GM18858 (cell line): ENCODE data around the gene POLR2J3.
"Not testable (repeated sequence)": the region's sequence is repeated elsewhere in the genome, so short reads cannot be mapped to it uniquely, and the experiment has no call there.

Experiments used
- ATAC-seq: cut with Tn5 transposase; IDR thresholded peaks from one replicate; pipeline ENCODE4 v1.9.1; 2021; ENCODE audit not compliant: unreplicated experiment

Gene POLR2J3

GRCh38 chr7:102583495-102583894 lies 11.1 kb upstream of the POLR2J3 start:
- not testable (repeated sequence) for ATAC-seq

- not testable (repeated sequence) for ATAC-seq
Measured at GRCh38 chr7:102581722-102582121, 9.3 kb upstream of the POLR2J3 start.

- not testable (repeated sequence) for ATAC-seq
Measured at GRCh38 chr7:102578486-102578885, 6.1 kb upstream of the POLR2J3 start.

- ATAC-seq = not testable (repeated sequence)
Measured at GRCh38 chr7:102577315-102578240, 5.2 kb upstream of the POLR2J3 start.

GRCh38 chr7:102576363-102576762 lies 4.0 kb upstream of the POLR2J3 start:
- not testable (repeated sequence) for ATAC-seq

DNA sequence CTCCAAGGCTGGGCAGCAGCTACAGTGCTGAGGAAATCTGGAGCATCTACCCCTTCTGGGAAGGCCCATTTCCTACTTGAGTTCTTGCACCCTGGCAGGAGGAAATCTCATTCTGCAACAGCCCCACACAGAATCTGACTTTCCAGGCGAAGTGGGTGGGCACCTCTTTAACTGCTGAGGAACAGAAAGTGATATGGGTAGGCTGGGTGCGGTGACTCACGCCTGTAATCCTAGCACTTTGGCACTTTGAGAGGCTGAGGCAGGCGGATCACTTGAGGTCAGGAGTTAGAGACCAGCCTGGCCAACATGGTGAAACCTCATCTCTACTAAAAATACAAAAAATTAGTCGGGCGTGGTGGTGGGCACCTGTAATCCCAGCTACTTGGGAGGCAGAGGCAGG lies 2.2 kb upstream of the POLR2J3 start:
- not testable (repeated sequence) for ATAC-seq

DNA sequence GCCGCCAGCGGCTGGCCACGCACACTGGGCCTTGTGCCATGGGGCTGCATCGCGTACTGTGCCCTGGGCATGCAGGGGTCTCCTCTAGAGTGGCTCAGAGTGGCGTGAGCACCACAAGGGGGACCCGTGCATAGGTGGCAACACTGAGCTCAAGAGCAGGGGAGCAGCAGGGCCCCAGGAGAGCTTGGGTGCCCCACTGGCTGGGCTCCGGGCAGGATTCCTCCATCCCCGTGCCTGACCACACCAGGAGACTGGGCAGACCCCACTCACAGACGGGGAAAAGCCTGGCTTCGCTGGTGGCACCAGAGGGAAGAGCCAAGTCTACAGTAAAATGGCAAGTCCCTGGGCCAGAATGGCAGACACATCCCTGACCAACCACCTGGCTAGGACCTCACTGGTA lies 3.8 kb downstream of the POLR2J3 start:
- not testable (repeated sequence) for ATAC-seq

GRCh38 chr7:102550808-102551422 lies 21.5 kb downstream of the POLR2J3 start, which contains the start of gene SPDYE2:
Gene SPDYE2, plus strand, starts transcription at chr7:102551226. Its CDS starts 2,030 bp downstream, at chr7:102553256.
- ATAC-seq = not testable (repeated sequence)

GRCh38 chr7:102546353-102546752 lies 26.0 kb downstream of the POLR2J3 start:
- peak; percentile 70 for ATAC-seq

GRCh38 chr7:102545288-102545687 lies 27.1 kb downstream of the POLR2J3 start:
- ATAC-seq = not testable (repeated sequence)

GRCh38 chr7:102544372-102544771 lies 28.0 kb downstream of the POLR2J3 start:
- not testable (repeated sequence) for ATAC-seq

DNA sequence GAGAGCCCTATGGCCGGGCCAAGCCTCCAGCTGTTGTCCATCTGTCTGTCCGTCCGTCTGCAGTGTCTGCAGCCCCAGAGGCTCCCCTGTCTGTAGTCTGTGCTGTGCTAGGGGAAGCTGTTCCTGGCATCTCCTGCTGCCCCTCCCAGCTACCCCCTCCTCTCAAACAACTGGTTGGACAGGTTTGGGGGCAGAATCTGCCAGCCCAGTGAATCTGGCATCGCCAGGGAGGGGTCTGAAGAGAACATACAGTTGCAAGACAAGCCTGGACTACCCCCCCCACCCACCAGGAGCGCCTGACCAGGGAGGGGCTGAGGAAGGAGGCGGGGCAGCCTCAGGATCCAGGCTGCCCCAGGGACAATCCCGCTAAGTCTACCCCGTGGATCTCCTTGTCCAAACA lies 28.8 kb downstream of the POLR2J3 start, which contains the start of gene UPK3BL2:
Gene UPK3BL2 (minus strand): TSS at position 101 of the 400 bp plus-strand sequence. CDS start 60 bp downstream, at position 41.
- ATAC-seq = not testable (repeated sequence)

DNA sequence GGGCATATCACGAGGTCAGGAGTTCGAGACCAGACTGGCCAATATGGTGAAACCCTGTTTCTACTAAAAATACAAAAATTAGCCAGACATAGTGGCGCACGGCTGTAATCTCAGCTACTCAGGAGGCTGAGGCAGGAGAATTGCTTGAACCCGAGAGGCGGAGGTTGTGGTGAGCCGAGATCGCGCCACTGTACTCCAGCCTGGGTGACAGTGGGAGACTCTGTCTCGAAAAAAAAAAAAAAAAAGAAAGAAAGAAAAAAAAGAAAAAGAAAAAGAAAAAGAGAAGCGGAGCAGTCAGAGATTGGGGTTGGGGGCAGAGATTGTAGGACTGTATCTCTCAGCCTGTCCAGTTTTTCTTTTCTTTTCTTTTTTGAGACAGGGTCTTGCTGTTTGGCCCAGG lies 29.6 kb downstream of the POLR2J3 start:
- ATAC-seq = not testable (repeated sequence)

GRCh38 chr7:102542083-102542482 lies 30.3 kb downstream of the POLR2J3 start:
- ATAC-seq = not testable (repeated sequence)

DNA sequence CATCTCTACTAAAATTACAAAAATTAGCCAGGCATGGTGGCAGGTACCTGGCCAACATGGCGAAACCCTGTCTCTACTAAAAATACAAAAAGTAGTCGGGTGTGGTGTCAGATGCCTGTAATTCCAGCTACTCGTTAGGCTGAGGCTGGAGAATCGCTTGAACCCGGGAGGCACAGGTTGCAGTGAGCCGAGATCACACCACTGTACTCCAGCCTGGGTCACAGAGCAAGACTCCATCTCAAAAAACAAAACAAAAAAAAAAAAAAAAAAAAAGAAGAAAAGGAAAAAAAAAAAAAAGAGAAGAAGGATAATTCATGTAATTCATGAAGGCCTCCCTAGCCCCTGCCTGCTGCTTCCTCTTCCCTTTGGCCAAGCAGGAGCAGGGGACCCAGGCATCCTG lies 31.8 kb downstream of the POLR2J3 start:
- not testable (repeated sequence) for ATAC-seq

DNA sequence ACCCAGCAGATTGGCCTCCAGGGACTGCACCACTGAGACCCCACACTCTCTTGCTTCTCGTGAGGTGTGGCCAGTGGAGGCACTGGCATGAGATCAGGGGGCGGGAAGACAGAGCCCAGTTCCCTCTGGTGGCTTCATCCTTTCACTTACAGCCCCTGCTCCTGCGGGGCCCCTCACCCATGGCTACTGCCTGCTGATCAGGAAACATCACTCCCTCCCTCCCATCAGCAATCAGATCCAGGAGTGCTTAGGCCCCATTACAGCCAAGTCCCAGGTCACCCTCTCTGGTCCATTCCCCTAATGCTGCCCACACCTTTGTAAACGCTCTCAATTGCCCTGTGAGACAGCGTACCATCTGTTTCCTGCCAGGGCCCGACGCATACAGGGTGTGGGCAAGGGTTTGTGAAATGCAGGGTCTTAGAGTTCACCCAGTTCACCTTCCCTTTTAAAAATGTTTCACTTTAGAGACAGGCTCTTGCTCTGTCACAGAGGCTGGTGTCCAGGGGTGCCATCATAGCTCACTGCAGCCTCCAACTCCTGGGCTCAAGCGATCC lies 37.2 kb downstream of the POLR2J3 start:
- not testable (repeated sequence) for ATAC-seq

DNA sequence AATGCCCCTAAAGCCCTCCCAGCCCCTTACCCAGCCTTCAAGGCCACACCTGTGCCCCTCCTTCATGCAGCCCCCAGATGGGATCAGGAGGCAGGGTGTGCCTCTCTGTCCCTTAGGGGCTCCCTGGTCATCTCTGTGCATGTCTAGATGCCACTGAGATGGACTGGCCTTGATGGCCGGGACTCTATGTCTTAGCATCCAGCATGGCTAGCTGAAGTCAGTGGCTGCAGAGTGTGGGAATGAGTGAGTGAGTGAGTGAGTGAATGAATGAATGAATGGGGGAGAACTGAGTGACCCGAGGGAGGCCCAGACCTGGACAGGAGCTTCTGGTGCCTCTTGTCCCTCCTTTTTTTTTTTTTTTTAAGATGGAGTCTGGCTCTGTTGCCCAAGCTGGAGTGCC lies 40.3 kb downstream of the POLR2J3 start:
- ATAC-seq = not testable (repeated sequence)

GRCh38 chr7:102531583-102531982 lies 40.8 kb downstream of the POLR2J3 start:
- ATAC-seq = not testable (repeated sequence)

DNA sequence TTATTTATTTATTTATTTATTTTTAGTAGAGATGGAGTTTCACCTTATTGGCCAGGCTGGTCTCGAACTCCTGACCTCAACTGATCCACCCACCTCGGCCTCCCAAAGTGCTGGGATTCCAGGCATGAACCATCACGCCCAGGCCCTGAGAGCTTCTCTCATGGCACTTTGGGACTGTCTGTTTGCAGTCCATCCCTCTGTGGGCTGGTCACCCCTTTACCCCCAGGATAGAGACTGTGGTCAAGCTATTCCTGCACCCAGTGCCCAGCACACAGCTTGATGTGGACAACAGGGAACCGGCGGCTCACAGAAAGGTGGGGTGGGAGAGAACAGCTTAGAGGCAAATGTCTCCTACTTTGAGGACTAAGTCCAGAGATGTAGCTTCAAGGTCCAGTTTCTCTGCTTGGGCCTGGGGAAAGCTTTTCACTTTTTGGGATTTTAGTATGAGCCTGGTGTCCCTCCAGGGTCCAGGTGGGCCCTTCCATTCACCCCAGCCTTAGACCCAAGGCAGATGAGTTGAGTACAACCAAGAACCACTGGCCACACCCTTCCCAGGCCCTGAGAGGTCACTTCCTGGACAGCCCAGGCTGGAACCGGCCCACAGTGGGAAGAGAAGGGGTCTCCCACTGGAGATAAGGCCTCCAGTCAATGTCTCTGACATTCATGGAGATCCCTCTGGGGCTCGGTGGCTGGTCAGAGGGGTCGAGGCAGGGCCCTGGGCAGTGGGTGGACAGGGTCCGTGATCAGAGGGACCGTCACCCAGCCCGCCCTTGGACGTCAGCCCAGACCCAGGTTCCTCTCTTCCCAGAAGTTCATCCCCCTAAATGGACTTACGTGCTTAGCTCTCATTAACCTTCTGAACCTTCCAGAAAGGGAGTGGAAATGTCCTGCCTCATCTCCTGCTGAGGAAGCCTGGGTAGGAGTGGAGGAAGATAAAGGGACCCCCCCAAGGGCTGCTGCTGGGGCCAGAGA lies 44.3 kb downstream of the POLR2J3 start:
- not testable (repeated sequence) for ATAC-seq

GRCh38 chr7:102527182-102527581 lies 45.2 kb downstream of the POLR2J3 start:
- not testable (repeated sequence) for ATAC-seq
